K562 treated with DMSO at 1 percent for 12 hours (cell line): Measurements from ENCODE around the gene GHR. TPM values are rescaled to one million over a fixed set of nuclear protein-coding genes. Genes with fewer than 3 reads are reported as not detected.

ENCODE experiments used
- total RNA-seq: library from RNA; unstranded; fragments of 300-600 nt; gene quantifications from 2 replicates; pipeline ENCODE4 v1.2.3, GENCODE V29; 2022; ENCODE audit not compliant: insufficient read depth

Gene GHR
- not detected in 2 replicates for total RNA-seq

DNA sequence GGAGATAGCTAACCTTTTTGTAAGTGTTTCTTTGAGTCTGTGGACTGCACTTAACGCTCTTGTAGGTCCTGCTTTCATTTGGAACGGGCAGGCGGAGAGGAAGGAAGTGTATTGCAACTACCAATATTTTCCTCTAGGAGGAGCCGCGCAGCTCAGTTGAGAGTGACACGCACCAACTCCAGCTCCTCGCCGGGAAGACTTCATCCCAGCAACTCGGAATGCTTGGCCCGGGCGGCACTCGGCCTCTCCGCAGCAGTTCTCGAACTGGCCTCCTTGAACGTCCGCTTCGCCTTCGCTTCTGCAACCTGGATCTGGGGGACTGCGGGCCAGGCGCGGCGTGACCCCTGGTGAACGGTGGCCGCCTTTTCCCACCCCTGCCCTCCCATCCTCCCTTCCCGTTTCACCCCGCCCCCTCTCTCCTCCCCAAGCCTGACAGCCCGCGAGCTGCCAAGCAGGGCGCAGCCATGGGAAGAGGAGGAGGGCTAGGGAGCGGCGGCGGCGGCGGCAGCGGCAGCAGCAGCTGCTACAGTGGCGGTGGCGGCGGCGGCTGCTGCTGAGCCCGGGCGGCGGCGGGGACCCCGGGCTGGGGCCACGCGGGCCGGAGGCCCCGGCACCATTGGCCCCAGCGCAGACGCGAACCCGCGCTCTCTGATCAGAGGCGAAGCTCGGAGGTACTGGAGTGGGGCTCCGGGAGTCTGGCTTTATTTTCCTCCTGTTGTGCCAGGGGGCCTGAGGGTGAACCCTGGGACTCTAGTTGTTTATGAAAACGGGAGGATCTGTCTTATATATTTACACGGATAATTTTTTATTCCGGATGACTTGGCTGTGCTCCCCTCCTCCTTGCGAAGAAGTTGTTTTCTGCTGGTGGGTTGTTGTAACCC is at the start of gene GHR:
Gene GHR, plus strand, starts transcription at position 155 of the 881 bp plus-strand sequence. CDS start 142,436 bp downstream, outside the sequence.

DNA sequence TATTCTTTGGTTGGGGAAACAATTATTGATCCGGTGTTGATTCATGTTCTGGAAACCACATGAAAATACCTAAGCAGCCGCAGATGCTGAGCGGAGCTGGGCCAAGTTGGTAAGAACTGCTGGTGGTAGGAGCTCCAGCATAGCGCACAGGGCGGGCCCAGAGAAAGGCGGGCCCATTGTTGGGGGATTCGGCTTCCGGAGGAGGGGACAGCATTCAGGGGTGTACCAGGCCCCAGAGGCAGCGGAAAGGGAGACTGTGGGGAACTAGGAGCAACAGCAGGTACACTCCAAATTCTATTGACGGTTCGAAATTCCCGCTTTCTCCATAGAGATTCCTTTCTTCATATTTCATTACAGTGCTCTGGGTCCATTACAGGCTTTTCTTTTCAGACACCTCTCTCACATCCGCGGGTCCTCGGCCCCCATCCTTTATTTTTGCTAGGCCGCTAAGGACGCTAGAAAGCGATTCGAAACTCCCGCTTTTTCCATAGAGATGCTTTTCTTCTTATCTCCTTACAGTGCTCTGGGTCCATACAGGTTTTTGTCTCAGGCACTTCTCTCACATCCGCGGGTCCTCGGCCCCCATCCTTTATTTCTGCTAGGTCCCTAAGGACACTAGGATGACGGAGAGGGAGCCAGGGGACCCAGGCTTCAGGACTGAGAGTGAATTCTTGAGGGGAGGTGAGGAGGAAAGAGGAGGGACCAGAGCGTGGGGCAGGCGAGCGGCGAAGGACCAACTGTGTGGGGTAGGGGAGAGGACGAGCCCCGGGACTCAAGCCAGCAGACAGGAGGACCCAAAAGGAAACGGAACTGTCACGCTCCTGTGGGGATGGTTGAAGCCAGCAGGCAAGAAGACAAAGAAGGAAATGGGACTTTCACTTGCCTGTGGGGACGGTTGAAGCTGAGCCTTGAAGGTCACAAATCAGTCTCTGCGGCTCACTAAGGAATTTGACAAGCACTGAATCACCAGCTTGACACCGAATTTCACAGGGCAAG is 333.7 kb downstream of the GHR start, which contains the start of gene CCDC152:
Gene CCDC152, plus strand, starts transcription at position 213 of the 996 bp plus-strand sequence. CDS start 2,304 bp downstream, outside the sequence.

